COR-L47 (cell line): ENCODE results near the gene NKAIN2.
"Not testable (repeated sequence)": the region's sequence is repeated elsewhere in the genome, so short reads cannot be mapped to it uniquely, and the experiment has no call there.

Experiments
- DNase-seq: peaks from one replicate; lab custom pipeline; 2025; lab: John Stamatoyannopoulos, UW

Gene NKAIN2

GRCh38 chr6:124330197-124330596 lies 526.5 kb downstream of the NKAIN2 start:
- no peak for DNase-seq

GRCh38 chr6:124334359-124334758 lies 530.7 kb downstream of the NKAIN2 start:
- DNase-seq, result no peak

GRCh38 chr6:124339610-124340334 lies 536.1 kb downstream of the NKAIN2 start:
- no peak for DNase-seq

GRCh38 chr6:124348339-124348738 lies 544.7 kb downstream of the NKAIN2 start:
- DNase-seq, result not testable (repeated sequence)

DNA sequence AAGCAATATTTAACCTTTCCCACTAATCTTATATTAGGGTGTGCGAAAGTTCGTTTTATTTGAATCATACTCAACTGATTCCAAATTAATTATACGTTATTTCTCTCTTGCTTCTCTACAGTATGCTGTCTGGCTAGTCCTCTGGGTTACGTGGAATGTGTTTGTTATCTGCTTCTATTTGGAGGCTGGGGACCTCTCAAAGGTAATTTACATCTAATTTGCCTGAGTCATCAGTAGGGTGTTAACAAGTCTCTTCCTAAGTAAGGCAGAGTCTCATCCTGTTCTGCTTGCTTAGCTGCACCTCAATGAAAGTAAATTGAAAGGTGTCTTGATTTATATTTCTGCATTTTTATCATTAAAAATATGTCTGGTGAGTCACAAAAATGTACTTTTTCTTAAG lies 551.5 kb downstream of the NKAIN2 start:
- no peak for DNase-seq

DNA sequence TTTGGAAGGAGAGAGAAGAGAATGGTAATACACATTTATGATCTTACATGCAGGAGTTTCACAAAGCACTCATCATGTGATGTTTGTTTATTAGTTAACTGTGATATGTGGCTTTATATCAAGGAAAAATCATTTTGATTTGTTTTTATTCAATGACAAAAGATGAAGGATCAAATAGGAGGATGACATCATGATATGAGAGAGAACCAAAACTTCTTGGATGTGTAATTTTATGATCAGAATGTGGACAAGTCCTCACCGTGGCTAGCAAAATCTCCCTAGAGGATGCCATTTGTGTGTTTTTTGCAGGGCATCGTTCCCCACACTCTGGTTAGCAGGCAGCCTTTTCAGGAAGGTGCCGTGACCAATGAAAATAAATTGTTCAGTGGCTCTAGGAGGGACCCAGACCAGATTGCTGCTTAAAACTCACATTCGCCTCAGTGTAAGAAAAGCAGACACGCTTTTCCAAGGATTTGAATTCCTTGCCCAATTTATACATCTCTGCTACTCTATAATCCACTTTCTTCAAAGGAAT lies 552.7 kb downstream of the NKAIN2 start:
- DNase-seq, result no peak

DNA sequence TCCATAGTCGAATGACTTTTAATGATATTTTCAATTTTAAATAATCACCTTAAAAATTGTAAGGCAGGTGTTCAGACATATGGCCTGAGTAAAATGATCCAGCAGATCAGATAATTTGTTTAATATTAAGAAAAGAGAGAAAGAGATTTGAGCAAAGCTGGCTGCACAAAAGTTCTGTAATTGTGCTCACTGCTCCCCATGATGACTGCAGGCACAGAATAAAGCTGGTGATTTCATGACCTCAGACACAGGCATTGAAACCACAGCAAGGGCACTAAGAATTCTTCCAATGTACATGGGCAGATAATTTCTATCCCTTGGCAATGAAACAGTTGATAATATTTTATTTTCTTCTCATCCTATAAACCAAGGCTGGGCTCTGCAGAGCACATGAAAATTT lies 553.1 kb downstream of the NKAIN2 start:
- DNase-seq, result no peak

DNA sequence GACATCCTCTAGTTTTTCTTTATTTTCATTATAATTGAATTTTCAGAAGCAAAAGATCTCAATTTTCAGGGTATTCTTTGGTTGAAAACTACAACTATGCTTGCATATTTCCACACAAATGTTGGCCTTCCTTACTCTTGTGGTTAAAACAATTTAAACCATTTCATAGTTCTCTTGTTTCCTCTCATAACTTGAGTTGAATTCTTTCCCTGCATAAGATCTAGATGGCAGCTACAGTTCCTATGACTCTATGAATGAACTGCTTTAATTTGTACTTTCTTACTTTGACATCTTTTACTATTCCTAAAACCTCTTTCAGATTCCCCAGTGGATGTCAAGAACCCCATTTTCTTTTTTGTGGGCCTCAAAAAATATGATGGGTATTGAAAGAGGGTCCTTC lies 564.5 kb downstream of the NKAIN2 start:
- no peak for DNase-seq

DNA sequence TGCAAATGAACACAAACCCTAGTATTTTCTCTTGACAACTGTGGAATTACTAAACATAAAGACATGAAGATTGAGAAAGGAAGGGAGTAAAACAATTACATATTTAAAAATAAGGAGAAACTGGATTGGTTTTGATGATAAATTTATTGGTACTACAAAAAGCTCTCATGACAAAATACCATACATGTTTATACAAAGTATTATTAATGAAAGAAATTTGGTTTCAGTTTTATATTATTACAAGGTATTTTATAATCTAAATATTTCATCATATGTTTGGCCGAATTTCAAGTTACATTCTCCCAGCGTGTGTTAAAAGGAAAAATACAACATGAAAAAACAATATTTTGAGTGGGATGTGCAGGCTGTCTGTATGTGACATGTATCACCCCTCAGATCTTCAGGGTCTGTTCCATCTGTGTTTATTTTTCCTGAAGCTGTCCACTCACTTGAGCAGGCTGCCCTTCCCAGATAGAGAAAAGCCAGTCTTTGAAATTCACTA lies 568.4 kb downstream of the NKAIN2 start:
- no peak for DNase-seq

- no peak for DNase-seq
Observed at GRCh38 chr6:124373386-124373785, 569.7 kb downstream of the NKAIN2 start.

DNA sequence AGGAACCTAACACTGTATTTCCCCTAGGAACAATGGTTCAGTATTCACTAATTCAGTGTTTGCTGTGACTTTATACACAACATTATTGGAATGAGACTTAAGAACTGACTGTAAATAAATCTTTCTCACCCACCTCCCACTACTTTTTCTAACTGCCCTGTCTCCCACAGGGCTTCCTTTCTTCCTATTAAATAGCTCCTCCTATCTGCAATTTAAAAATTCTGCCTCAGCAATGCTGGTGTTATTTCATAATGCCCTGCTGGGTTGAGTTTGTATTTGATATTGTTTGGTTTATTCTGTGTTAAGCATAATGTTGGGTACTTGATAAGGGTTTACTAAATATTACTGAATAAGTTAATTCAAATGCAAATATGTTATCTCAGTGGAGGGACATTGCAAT lies 585.5 kb downstream of the NKAIN2 start:
- DNase-seq, result no peak

- no peak for DNase-seq
Observed at GRCh38 chr6:124393536-124393935, 589.9 kb downstream of the NKAIN2 start.

- no peak for DNase-seq
Observed at GRCh38 chr6:124396361-124396760, 592.7 kb downstream of the NKAIN2 start.

GRCh38 chr6:124400261-124400999 lies 596.8 kb downstream of the NKAIN2 start:
- no peak for DNase-seq

GRCh38 chr6:124410425-124410824 lies 606.8 kb downstream of the NKAIN2 start:
- not testable (repeated sequence) for DNase-seq

GRCh38 chr6:124412657-124413056 lies 609.0 kb downstream of the NKAIN2 start:
- DNase-seq, result not testable (repeated sequence)

- no peak for DNase-seq
Observed at GRCh38 chr6:124420116-124420840, 616.6 kb downstream of the NKAIN2 start.

GRCh38 chr6:124423621-124424020 lies 620.0 kb downstream of the NKAIN2 start:
- DNase-seq, result no peak

GRCh38 chr6:124430740-124431318 lies 627.2 kb downstream of the NKAIN2 start:
- no peak for DNase-seq

DNA sequence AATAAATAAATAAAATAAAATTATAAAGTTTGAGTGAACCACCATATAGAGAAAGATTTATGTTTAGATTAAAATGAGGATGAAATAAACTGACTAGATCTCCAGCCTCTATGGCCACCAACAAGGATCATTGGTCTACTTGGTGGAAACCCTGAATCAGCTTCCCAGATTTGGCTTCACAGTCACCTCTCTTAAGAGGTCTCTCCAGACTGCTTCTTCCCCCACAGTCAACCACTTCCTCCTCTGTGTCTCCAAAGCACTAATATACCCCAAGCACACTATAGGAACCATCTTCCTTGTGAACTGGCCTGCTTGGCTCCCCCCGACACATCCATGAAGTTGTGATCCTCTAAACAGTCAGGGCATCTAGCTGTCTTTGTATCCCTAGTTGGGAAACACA lies 629.0 kb downstream of the NKAIN2 start:
- no peak for DNase-seq

DNA sequence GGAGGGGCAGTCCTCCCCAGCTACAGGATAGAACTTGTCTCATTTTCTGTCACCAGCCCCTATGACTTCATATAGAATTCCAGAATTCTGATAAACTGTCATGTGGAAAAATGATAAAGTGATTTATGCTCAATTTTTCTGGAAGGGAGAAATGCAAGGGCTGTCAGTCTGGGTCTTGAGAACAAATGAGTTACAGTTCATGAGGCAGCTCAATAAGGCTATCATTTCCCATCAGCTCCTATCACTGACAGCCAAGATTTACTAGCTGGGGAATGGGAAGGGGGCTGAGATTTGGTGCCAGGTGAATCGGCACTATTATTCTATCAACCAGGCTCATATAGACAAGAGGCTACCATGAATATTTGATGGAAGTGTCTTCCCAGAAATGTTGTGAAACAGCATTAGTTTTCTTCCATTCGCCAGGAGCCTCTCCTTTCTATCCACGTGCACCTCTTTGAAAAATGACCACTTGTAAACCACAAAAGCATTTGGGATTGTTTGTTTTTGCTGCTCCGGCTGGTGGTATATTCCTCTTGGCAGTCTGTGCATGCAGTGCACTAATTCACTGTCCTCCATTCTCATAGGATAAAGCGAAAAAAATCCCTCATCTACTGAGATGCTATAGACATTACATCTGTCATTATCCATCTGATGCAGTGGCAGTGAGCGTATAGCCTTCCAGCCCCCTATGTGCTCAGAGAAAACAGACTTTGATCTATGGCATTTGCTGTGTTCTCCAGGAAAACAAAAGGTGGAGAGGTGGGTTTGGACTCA lies 629.9 kb downstream of the NKAIN2 start:
- no peak for DNase-seq
